Keratinocyte (primary cell): ENCODE results near the gene WDR89.

ENCODE experiments used
- CTCF ChIP-seq, 3 experiments: IDR thresholded peaks in 1 of 3; conservative IDR thresholded peaks in 1 of 3; optimal IDR thresholded peaks in 1 of 3; 2 replicates in 2 of 3; 3 replicates in 1 of 3; pipeline versions ENCODE3 to v1.5.1; 2011; ENCODE audit warnings: low read length in 3 of 3, mild to moderate bottlenecking in 3 of 3, moderate library complexity in 2 of 3, control low read depth in 1 of 3, inconsistent platforms in 1 of 3; ENCODE audit not compliant: insufficient read depth in 2 of 3; ENCODE audit errors: extremely low read depth in 1 of 3
- EZH2 ChIP-seq: IDR thresholded peaks from one replicate; pipeline ENCODE4 v1.6.1; 2012; ENCODE audit warnings: inconsistent platforms, mild to moderate bottlenecking, low read length, moderate library complexity

- no peak for TF ChIP-seq CTCF (optimal IDR thresholded peaks at IDR 0.05 in 1 of 3, IDR thresholded peaks at IDR 0.05 in 1 of 3, conservative IDR thresholded peaks at IDR 0.05 in 1 of 3; ENCODE audit: extremely low read depth in 1 of 3, insufficient read depth in 2 of 3, low read length in 3 of 3)
- no peak for TF ChIP-seq EZH2
Measured at GRCh38 chr14:63547798-63548335, 93.8 kb downstream of the WDR89 start.
